ENCODE results near the gene PPP2R3B. TPM values are rescaled to one million over a fixed set of nuclear protein-coding genes. Genes with fewer than 3 reads are reported as not detected.

The PPP2R3B gene
- total RNA-seq, 1 experiment from 2014 or later = 19.1 TPM

- TF ChIP-seq CBX3 (IDR thresholded peaks at IDR 0.05; ENCODE audit: low read depth) = no peak
- no peak for TF ChIP-seq EZH2 (IDR thresholded peaks at IDR 0.05)
- no peak for TF ChIP-seq ELF1 (IDR thresholded peaks at IDR 0.05; ENCODE audit: borderline replicate concordance, low read depth)
- no peak for TF ChIP-seq EGR1 (IDR thresholded peaks at IDR 0.05; ENCODE audit: low read depth)
- no peak for TF ChIP-seq CTCF (IDR thresholded peaks at IDR 0.05 in 2 of 3, conservative IDR thresholded peaks at IDR 0.05 in 1 of 3; ENCODE audit: borderline replicate concordance in 1 of 3, insufficient read depth in 1 of 3, low read depth in 2 of 3, low read length in 2 of 3)
- no peak for TF ChIP-seq ATF3 (IDR thresholded peaks at IDR 0.05)
- TF ChIP-seq MAX (IDR thresholded peaks at IDR 0.05) = no peak
- TF ChIP-seq POLR2A (IDR thresholded peaks at IDR 0.05; ENCODE audit: borderline replicate concordance, extremely low read depth, insufficient read depth, insufficient read length) = no peak
- no peak for TF ChIP-seq TCF7L2 (IDR thresholded peaks at IDR 0.05; ENCODE audit: borderline replicate concordance, extremely low read depth, insufficient read depth, insufficient read length)
- no peak for TF ChIP-seq EZH2phosphoT487 (IDR thresholded peaks at IDR 0.05; ENCODE audit: borderline replicate concordance)
- no peak for TF ChIP-seq CEBPB (IDR thresholded peaks at IDR 0.05; ENCODE audit: low read depth)
- no peak for TF ChIP-seq ZNF274 (IDR thresholded peaks at IDR 0.05; ENCODE audit: low read depth, low read length)
- TF ChIP-seq POLR2AphosphoS5 (IDR thresholded peaks at IDR 0.05; ENCODE audit: low read depth, low read length) = no peak
- TF ChIP-seq ZFX (IDR thresholded peaks at IDR 0.05) = no peak
- TF ChIP-seq REST (IDR thresholded peaks at IDR 0.05; ENCODE audit: low read depth) = no peak
- no peak for TF ChIP-seq ZBTB33 (IDR thresholded peaks at IDR 0.05; ENCODE audit: extremely low read depth, insufficient replicate concordance, low read length)
- no peak for TF ChIP-seq RAD21 (IDR thresholded peaks at IDR 0.05; ENCODE audit: low read depth)
- Histone ChIP-seq H3K27me3 (ENCODE audit: insufficient read depth, low read length) (no peaks in the 10 kb centered on the region), H2AFZ (ENCODE audit: low read depth, low read length, poor library complexity, severe bottlenecking) (no peak overlapping the region), H4K20me1 (ENCODE audit: insufficient read depth) (no peaks in the 10 kb centered on the region), H3K4me1 (ENCODE audit: control insufficient read depth in 1 of 2, insufficient read depth in 2 of 2, low read length in 2 of 2) (no peaks in the 10 kb centered on the region), H3K9me3 (ENCODE audit: control insufficient read depth in 1 of 2, insufficient read depth in 1 of 2, low read depth in 1 of 2, low read length in 2 of 2) (no peaks in the 10 kb centered on the region), H3K4me3 (replicated peaks in 1 of 2; ENCODE audit: low read depth in 1 of 2, low read length in 2 of 2) (no peak overlapping the region), H3K4me2 (ENCODE audit: low read length) (no peak overlapping the region), H3K9ac (ENCODE audit: low read length) (no peak overlapping the region), H3K9me2 (ENCODE audit: insufficient read depth) (no peaks in the 10 kb centered on the region), H3K79me2 (ENCODE audit: insufficient read depth, low read length) (no peaks in the 10 kb centered on the region), H3K27ac (ENCODE audit: low read depth, low read length) (no peak overlapping the region), H3K36me3 (ENCODE audit: control insufficient read depth in 1 of 2, insufficient read depth in 2 of 2, low read length in 2 of 2) (no peaks in the 10 kb centered on the region)
- RAD21 ChIA-PET (ENCODE audit: low non-redundant PET in 1 of 2, low total read pairs in 2 of 2, uncharacterized antibody in 2 of 2, unreplicated experiment in 2 of 2) = no interaction called here
- DNase-seq (ENCODE audit: low read depth, low spot score) (no peak), ATAC-seq (no peak)
- CTCF ChIA-PET = no interaction called here
- POLR2A ChIA-PET = no interaction called here
- no TSS peak for BruUV-seq (replicated peaks)
- intact Hi-C loops (cut with micrococcal nuclease) = no loop called here
Observed at GRCh38 chrX:404656-405055, 17.9 kb upstream of the PPP2R3B start.

Data from HCT116 (cell line).